Left forelimb (tissue), 1 donor: ENCODE results near the gene NUP210.

Experiments used
- DNase-seq: peaks from one replicate; pipeline ENCODE4 v3.0.0-alpha.2; 2018; ENCODE audit warnings: low spot score

The NUP210 gene

GRCh38 chr3:13375464-13375863 is 44.7 kb downstream of the NUP210 start:
- DNase-seq = no peak

GRCh38 chr3:13373975-13374586 is 46.0 kb downstream of the NUP210 start:
- DNase-seq = no peak

- no peak for DNase-seq
Measured at GRCh38 chr3:13372656-13373055, 47.5 kb downstream of the NUP210 start.

GRCh38 chr3:13372126-13372525 is 48.0 kb downstream of the NUP210 start:
- no peak for DNase-seq

- DNase-seq = no peak
Measured at GRCh38 chr3:13371100-13372075, 48.7 kb downstream of the NUP210 start.

GRCh38 chr3:13370609-13371008 is 49.5 kb downstream of the NUP210 start:
- no peak for DNase-seq

GRCh38 chr3:13370055-13370454 is 50.1 kb downstream of the NUP210 start:
- no peak for DNase-seq

GRCh38 chr3:13368834-13369233 is 51.3 kb downstream of the NUP210 start:
- no peak for DNase-seq

- DNase-seq = no peak
Measured at GRCh38 chr3:13367728-13368127, 52.4 kb downstream of the NUP210 start.

- no peak for DNase-seq
Measured at GRCh38 chr3:13365390-13366379, 54.4 kb downstream of the NUP210 start.

- no peak for DNase-seq
Measured at GRCh38 chr3:13364602-13365271, 55.4 kb downstream of the NUP210 start.

GRCh38 chr3:13362551-13362950 is 57.6 kb downstream of the NUP210 start:
- no peak for DNase-seq

GRCh38 chr3:13359916-13360315 is 60.2 kb downstream of the NUP210 start:
- DNase-seq = no peak

GRCh38 chr3:13358643-13359042 is 61.5 kb downstream of the NUP210 start:
- DNase-seq = no peak

- DNase-seq = no peak
Measured at GRCh38 chr3:13358051-13358450, 62.1 kb downstream of the NUP210 start.

- no peak for DNase-seq
Measured at GRCh38 chr3:13357074-13357473, 63.0 kb downstream of the NUP210 start.

GRCh38 chr3:13353936-13354542 is 66.1 kb downstream of the NUP210 start:
- no peak for DNase-seq

- DNase-seq = no peak
Measured at GRCh38 chr3:13353506-13353905, 66.6 kb downstream of the NUP210 start.

- DNase-seq = no peak
Measured at GRCh38 chr3:13352621-13353131, 67.4 kb downstream of the NUP210 start.

GRCh38 chr3:13349823-13350222 is 70.3 kb downstream of the NUP210 start:
- DNase-seq = no peak
